ENCODE measurements around the gene GPATCH2.

GRCh38 chr1:217482356-217483102 is 148.4 kb downstream of the GPATCH2 start:
- TF ChIP-seq POLR2A (IDR thresholded peaks at IDR 0.05) (no peak), CTCF (IDR thresholded peaks at IDR 0.05) (no peak)
